Activated CD4-positive, alpha-beta T cell treated with anti-CD3 and anti-CD28 coated beads, Interleukin-2, amount 50 U/mL, for 16 hours (primary cell): ENCODE results near the gene APH1A.
"Not testable (repeated sequence)": the region's sequence is repeated elsewhere in the genome, so short reads cannot be mapped to it uniquely, and the experiment has no call there.

Source experiments
- DNase-seq: peaks from one replicate; pipeline ENCODE4 v3.0.0-alpha.2; 2020

The APH1A gene

DNA sequence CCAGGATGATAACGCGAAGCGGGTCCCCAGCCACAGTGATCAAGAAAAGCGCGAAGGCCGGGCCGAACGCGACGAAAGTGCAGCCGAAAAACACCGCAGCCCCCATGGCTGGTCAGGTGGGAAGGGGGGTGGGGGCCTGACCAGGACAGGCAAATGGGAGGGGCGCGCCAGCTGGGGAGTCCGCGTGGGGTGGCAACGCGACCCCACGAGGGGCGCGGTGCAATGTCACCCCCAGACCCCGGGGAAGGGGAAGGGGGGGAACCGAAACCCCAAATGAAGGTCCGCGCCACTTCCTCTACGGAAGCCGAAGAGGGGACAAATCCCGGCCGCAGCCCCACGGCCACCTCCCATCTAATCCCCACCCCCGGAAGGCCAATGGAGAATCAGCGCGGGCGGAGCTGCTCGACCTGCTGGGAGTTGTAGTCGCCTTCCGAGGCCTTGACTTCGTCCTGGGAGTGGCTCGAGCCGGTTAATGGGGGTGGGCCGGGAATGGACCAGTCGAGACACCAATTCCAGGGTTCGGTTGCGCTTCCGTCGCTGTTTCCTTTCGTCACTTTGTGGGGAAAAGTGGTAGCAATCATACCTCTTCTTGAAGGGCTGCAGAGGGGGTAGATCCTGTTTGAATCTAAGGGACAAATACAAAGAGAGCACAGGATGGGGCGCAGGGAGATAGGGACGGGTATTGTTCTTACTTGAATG, at the start of gene APH1A:
APH1A (minus strand) TSS at position 312 of the 699 bp plus-strand sequence; CDS start at position 106, 206 bp downstream.
- peak; percentile 98 for DNase-seq

DNA sequence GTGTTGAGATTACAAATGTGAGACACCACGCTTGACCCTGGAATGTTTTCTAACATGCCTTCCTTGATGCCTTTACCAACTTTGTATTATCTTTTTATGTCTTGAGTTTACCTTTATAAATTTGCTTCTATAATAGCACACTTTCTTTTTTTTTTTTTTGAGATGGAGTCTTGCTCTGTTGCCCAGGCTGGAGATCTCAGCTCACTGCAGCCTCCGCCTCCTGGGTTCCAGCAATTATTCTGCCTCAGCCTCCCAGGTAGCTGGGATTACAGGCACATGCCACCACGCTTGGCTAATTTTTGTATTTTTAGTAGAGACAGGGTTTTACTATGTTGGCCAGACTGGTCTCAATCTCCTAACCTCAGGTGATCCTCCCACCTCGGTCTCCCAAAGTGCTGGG, 45.9 kb upstream of the APH1A start:
- not testable (repeated sequence) for DNase-seq

DNA sequence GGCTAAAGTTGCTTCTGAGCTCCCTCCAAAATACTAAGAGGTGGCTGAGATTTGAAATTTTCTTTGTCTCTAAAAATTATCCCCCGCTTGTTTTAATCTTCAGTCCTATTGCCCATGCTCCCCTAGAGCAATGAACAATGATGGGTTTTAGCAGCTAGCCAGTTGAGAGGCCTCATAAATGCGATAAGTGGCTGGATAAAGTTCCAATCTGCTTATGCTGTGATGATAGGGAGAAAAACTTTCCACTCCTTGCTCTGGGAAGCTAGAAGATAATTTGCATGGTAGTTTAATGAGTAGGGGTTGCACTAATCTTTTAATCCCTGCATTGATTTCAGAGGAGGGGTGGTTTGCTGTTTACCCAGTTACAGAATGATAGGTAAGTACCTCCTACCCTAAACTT, 42.9 kb upstream of the APH1A start:
- DNase-seq = no peak

DNA sequence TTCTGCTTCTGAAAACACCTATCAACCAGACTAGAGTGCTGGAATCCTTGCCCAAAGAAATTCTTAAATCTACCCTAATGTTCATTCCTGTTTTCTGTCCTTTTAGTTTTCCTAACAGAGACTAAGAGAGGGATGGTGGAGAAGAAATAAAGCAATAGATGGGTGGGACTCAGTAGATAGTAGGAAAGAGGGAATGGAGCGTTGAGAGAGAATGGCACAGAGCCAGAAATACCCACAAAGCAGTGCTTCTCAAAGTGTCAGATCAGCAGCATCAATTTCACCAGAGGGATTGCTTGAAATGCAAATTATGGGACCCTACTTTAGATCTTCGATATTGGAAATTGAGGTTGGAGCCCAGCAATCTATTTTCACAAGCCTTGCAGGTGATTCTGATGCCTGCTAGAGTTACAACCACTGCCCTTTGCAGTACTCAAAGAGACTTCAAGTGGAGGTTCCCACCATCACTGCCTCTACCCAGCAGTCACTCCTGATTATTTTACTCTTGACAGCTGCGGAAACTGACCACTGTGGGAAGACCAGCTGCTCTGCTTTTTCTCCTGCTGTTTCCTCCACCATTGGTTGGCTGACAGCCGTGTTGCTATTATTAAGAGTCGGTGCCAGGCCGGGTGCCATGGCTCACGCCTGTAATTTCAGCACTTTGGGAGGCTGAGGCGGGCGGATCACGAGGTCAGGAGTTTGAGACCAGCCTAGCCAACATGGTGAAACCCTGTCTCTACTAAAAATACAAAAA, 41.1 kb upstream of the APH1A start:
- DNase-seq = no peak

DNA sequence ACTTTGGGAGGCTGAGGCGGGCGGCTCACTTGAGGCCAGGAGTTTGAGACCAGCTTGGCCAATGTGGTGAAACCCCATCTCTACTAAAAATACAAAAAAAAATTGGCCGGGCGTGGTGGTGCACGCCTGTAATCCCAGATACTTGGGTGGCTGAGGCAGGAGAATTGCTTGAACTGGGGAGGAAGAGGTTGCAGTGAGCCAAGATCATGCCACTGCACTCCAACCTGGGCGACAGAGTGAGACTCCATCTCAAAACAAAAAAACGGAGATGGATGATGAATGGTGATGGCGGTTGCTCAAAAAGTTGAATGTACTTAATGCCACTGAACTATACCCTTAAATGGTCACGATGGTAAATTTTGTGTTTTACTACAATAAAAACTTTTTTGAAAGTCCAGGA, 39.8 kb upstream of the APH1A start:
- DNase-seq = not testable (repeated sequence)

DNA sequence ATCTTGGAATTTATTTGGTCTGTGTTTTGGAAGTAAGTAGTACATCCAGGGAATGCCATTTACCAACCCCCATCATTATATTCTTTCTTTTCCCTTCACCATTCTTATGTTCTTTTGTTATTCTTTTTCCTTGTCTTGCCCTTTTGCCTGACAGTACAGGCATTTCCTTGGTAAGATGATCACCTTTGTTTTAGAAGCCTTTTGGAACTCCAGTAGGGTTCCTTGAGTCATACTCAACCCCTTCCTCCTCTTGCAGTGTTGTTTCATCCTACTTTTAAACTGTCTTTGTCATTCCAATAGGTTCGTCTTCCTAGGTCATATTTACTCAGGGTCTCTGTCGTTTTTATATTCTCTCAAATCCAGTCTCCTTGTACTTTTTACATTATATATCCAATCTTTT, 34.1 kb upstream of the APH1A start:
- no peak for DNase-seq

DNA sequence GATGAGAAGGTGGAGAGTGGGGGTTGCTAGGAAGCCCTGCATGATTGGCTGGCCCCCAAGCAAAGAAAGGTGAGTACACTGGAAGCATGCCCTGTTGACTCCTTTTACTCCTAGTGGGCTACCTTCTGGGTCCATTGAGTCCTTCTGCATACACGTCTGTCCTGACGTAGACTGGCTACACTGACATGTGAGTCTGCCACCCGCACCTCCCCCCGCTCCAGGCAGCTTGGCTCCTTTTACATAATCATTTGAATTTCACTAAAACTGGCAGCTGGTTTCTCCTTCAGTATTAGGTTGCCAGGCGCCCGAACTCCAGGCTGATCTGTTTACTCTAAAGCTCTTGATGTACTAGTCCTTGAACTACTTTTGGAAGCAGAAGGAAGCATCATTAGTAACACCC, 33.5 kb upstream of the APH1A start:
- no peak for DNase-seq

DNA sequence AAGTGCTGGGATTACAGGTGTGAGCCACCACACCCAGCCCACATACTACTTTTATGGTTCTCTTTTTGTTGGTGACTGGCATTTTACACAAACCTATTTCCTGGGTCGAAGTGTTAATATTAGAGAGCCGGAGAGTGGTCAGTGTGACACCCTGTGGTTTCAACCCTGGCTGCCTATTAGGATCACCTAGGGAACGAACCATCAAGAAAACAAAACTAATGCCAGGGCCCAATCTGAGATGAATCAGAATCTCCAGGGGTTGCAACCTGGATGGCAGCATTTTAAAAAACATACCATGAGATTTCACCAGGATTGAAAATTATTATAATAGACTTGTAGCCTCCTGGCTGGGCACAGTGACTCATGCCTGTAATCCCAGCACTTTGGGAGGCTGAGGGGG, 30.9 kb upstream of the APH1A start:
- DNase-seq = no peak

DNA sequence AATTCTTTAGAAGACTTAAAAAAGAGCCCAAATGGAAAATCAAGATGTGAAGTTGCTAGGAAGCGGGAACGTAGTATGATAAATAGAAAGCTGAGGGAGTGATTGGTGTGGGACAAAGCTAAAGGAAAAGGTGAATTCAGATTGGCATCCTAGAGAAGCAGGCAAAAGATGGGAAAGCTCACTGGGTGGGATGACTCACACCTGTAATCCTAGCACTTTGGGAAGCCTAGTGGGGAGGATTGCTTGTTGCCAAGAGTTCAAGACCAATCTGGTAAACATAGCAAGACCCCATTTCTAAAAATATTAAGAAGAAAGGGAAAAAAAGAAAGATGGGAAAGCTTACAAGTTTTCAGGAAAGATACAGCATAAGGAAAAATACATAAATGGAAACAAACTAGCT, 26.7 kb upstream of the APH1A start:
- no peak for DNase-seq

DNA sequence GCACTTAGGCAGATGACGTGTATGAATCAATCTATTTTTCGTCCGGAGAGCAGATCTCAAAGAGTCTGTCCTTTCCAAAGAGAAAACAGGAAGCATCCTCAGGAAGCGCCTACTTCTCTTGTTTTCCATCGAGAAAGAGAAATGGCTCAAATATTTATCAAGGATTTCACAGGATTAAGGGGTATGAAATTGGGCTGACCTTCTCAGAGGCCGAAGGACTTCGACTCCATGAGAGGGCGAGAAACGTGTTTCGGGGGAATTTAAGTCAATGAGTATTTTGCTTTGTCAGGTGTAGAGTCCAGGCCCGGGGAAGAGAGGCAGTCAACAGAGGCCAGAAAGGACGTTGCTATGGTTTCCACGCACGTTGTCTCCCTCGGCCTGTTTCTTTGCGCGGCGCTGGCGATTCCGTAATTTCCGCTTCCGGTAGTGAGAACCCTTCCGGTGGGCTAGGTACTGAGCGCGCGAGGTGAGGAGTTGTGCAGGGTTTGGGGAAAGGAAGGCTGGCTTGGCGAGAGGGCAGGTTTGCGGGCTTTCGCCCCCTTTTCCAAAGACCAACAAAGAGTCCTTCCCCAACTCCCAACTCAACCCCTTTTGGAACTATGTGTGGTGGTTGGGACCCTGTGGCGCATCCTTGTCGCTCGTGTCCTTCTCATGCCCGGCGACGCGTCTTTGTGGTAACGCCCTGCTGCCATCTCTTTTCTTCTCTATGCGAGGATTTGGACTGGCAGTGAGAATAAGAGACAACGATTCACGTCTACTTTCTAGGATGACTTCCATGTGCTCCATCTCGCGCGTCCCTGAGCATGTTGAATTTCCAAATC, 24.8 kb upstream of the APH1A start, which contains the start of gene MRPS21:
MRPS21 (plus strand) TSS at position 429 of the 821 bp plus-strand sequence. CDS start 506 bp downstream, outside the sequence.
- peak; percentile 94 for DNase-seq

DNA sequence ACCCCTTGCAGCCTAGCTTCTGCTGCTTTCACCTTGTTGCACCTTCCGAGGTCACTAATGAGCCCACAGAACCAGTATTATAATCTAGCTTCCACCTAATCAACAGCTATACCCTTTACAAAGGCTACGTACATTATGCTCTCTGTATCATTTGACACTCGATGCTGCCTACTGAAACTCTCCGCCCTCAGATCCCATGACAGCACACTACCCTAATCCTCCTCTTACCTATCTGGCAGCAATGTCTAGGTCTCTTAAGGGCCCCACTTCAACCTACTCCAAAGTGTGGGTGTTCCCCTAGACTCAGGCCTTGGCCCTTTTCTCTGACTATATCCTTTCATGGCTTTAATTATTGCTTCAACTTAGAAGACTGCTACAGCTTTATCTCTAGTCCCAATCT, 20.0 kb upstream of the APH1A start:
- no peak for DNase-seq

DNA sequence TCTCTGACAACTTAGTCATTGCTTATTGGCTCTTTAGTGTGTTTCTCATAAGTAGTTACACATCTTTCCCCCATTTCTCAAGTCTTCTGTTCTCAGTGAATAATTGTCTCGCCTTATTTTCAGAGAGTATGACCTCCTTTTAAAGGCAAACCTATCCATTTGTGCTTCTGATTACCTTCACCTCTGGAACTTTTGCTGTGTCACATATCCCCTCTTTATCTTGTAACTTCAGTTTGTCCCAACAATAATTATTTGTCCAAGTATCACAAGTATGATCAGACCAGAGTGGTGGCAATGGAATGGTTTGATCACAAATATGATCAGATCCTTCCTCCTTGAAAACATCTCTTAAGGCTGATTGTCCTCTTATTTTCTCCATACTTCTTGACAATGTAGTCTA, 19.6 kb upstream of the APH1A start:
- no peak for DNase-seq

DNA sequence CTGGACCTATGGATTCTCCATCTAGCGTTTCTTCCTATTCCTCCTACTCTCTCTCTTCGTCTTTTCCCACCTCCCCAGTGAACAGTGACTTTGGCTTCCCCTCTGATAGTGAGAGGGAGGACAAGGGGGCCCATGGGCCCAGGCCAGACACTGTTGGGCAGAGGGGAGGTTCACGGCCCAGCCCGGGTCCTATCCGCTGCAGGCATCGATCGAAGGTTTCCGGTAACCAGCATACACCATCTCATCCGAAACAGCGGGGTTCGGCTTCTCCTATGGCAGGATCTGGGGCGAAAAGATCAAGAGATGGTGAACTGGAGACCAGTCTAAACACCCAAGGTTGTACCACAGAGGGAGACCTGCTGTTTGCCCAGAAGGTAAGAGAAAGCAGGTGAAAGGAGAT, 14.4 kb upstream of the APH1A start:
- no peak for DNase-seq

DNA sequence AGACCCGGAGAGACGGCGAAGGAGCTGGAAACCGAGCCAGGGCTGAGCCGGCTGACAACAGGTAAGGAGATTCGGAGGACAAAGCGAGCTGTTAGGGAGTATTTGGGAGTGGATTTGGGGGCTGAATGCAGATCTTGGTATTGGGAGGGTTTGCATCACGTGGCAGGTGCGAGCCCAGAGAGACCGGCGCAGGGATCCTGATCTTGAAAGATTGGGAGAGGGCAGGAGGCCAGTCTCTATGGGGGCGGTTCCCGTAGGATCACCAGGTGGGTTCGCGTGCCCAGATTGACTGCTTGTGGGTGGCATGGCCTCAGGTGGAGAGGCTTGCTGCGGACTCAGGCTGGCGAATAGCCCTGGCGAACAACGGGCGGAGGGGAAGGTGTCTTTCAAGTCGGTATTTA, 13.7 kb upstream of the APH1A start:
- DNase-seq = no peak

DNA sequence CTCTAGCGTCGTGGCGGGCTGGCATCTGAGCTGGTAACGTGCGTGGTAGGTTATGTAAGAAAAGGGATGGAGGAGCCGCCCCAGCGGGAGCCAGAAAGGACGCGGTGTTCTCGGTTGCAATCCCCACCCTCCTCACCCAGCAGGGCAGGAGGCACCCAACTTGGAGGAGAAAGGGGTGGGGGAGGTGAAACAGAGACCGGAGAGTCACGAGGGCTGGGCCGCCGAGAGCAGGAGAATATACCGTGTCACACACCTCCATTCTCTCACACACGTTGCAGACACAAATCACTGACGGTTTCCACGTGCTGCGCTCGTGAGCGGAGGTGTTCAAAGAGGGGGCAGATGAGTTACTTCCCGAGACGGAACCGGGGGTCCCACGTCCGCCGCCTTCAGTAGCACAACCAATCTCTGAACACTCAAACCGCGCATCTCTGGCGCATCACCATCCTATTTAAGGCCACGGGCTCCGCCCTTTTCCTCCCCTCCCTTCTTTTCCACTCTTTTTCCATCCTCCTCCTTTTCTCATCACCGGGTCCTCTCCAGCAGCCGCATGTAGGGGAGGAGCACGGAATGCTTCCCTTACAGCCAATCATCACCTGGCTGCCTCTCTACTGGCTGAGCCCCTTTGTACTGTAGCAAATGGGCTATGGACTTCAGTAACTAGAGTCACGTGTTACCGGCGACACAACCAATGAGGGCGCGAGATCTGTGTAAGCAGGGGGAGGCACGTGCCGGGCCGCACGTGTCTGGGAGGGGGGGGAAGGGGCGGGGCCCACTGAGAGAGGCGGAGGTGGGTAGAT, 13.1 kb upstream of the APH1A start, which contains the start of gene CIART:
CIART (plus strand) TSS at position 797 of the 800 bp plus-strand sequence. CDS start 714 bp downstream, outside the sequence.
- peak; percentile 81 for DNase-seq

DNA sequence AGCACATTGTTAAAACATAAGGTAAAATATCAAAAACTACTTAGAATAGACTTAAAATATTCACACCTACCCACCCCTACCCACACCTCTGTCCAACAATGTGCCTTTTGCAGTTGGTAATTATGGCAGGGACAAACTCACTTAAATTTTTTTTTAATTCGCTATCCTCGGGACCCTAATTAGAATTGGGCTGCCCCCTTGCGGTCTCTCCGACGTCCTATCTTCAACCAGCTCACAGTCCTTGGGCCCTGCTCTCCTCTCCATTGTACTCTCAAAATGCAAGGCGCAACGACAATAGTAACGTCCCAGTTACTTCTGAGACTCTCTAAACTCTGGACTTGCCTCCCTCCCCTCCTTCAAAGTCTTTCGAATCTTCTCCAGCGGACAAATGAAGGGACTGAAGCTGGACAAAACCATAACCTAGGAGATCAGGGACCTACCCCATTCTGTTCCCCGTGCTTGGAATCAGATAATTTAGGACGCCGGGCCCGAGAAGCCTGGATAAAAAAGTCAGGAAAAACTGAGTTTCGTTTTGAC, 12.5 kb upstream of the APH1A start:
- DNase-seq = peak; percentile 58

DNA sequence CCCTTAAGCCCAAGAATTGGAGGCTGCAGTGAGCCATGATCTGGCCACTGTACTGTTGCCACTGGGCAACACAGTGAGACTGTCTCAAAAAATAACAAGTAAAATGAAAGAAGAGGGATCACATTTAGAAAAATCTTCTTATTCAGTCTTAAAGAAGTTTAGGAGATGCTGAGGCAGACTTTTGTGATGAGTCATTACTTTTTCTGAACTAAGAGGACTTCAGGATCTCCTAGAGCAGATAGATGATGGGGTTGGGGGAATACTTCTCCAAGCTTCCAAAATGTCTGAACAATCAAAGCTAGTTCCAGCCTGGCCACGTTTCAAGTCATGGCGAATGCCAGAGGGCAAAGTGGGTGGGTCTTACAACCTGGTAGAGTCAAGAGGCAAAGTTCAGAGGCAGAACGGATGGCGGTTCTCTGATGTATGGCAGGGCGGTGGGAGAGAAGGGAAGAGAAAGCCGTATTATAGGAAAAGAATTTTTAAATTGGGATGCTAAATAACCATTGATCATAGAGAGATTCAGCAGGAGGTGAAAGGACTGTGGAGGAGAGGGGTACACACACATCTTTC, 11.4 kb upstream of the APH1A start:
- no peak for DNase-seq

DNA sequence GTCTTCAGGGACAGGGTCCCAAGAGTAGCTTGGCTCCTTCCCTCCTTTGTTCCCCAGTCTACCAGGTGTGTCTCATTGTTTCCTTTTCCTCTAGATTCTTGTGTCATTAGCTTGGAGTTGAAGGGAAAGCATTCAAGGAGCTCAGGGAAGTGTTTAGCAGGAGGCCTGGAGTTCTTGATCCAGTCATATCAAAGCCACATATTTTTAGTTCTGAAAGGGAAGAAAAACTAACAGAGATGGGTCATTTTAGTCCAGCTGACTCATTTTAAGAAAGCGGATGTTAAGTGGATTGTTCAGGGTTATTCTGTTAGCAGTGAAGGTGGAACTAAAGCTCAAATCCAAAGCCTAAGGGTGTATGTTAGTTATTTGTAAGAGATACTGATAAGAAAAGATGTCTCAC, 4.5 kb upstream of the APH1A start:
- no peak for DNase-seq

DNA sequence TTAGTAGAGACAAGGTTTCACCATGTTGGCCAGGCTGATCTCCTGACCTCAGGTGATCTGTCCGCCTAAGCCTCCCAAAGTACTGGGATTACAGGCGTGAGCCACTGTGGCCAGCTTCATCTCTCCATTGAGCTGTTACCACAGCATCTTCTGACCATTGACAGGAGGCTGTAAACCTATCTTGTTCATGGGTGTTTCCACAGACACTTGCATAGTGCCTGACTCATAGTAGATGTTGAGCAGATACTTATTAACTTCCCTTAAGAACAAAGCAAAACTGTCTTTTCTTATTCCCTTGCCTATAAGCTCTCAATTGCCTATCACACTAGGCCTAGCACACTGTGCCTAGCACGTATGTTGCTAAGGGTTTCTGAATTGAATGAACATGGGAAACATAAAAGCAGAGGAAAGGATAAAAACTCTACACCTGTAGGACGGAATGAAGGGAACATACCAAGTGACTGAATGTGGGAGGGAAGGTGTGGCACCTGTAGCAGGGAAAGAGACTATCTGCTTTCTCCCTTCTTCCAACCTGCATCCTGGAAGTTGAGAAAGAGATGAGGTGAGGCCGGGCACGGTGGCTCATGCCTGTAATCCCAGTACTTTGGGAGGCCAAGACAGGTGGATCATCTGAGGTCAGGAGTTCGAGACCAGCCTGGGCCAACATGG, 2.6 kb upstream of the APH1A start:
- no peak for DNase-seq

DNA sequence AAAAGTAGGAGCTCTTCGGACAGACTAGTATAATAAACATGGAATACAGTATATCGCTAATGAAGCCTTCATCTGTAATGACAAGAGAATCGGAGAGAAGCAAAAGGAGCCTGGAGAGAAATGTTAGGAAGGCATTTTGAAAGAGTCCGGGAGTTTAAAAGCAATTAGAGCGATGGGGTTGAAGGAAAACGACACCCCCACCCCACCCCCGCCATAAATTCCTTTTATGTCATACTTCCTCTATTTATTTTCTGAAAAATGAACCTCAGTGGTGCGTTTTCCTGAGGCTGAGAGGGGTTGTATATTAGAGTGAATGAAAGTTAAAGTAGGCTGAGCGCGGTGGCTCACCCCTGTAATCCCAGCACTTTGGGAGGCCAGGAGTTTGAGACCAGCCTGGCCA, 635 bp upstream of the APH1A start:
- no peak for DNase-seq

DNA sequence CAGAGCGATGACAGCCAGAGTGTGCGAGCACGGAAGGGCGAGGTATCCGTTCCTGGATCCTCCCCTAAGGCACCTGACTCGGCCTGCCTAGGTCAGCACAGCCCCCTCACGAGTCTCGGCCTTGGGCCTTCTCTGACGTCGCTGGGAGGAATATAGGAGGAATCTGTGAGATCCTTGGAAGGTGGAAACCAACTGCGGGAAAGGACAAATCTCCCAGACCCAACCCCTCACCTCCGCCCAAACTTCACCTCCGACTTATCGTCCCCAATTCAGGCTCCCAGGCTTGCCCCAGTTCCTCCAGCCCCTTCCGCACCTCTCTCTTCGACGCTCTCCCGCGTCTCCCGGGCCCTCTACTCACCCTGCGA, 494 bp downstream of the APH1A start:
- peak; percentile 24 for DNase-seq
